ENCODE measurements around the gene PUM2. TPM values are rescaled to one million over a fixed set of nuclear protein-coding genes. Genes with fewer than 3 reads are reported as not detected.

Gene PUM2
- total RNA-seq, 1 experiment from 2014 or later: 112 TPM

DNA sequence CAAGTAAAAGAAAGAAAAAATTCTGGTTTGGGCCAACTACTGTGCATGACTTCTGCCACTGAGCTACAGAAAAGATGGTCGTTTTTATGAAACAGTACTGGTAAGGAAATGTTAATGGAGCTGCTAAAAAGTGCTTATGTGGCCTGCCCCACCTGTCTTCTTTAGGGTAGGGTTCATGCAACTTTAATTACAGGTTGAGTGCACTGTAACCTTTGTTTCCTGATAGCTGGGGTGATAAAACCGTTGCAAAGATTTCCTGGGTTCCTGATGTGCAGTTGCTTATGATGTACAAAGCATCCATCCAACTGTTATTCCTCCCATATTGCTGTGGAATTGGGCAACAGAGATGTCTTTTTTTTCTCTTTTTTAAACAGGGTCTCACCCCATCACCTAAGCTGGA, 34.3 kb upstream of the PUM2 start:
- no peaks in the 10 kb centered on the region for H3K9me3 ChIP-seq (ENCODE audit: low read depth, low read length, poor library complexity, severe bottlenecking)
- no peak overlapping the region for H3K27ac ChIP-seq (ENCODE audit: low read depth, low read length, poor library complexity, severe bottlenecking)
- no peak overlapping the region for H3K4me3 ChIP-seq (ENCODE audit: low read depth, low read length, poor library complexity, severe bottlenecking)
- peaks cover 8% of the 10 kb centered on the region for H3K4me1 ChIP-seq (ENCODE audit: insufficient read depth, low read length, poor library complexity, severe bottlenecking)
- peaks cover 2% of the 10 kb centered on the region for H3K27me3 ChIP-seq (replicated peaks; ENCODE audit: insufficient read depth, low read depth, low read length, poor library complexity)
- no peak for DNase-seq (ENCODE audit: low spot score)
- no TSS peak for BruUV-seq (replicated peaks)
- no peak for TF ChIP-seq CTCF (conservative IDR thresholded peaks at IDR 0.05; ENCODE audit: low read depth, low read length)
- TF ChIP-seq EZH2 (IDR thresholded peaks at IDR 0.05; ENCODE audit: borderline replicate concordance, low read depth, low read length, poor library complexity, severe bottlenecking): no peak
- ChIA-PET CTCF (no interaction called here), POLR2A (ENCODE audit: low non-redundant PET) (no interaction called here)
- no peaks in the 10 kb centered on the region for H3K36me3 ChIP-seq (ENCODE audit: insufficient read depth, low read length, poor library complexity, severe bottlenecking)
- intact Hi-C loops (cut with micrococcal nuclease; ENCODE audit: unreplicated experiment): no loop called here

DNA sequence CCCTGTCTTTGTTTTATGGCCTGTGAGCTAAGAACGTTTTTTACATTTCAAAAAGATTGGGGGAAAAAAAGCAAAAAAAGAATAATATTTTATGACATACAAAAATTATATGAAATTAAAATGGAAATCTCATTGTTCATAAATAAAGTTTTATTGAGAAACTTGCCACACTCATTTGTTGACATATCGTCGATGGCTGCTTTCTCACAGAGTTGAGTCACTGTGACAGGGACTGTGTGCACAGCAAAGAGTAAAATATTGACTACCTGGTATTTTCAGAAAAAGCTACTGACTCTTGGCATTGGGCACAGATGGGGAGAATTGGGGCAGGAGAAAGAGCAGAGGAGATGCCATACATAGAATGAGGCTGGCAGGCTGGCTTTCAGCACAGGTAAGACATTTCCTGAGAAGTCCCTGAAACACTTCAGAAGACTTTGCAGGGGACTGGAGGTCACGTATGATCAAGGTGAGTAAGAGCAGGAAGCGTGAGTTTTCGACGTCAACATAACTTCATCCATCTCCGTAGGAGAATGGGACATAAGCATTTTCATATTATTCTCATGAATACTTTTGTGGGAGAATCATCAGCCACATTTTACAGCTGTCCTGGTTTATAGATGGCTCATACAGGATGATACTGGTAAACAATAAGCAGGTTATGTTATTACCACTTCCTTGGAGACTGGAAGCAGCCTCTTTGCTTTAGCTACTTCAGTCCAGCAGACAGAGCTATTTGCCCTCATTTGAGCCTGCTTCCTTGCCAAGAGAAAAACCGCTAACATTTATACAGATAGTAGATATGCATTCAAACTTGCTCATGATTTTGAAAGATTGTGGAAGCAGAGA, 32.5 kb upstream of the PUM2 start:
- CTCF ChIA-PET: no interaction called here
- Histone ChIP-seq H3K27ac (ENCODE audit: low read depth, low read length, poor library complexity, severe bottlenecking) (no peak overlapping the region), H3K4me1 (ENCODE audit: insufficient read depth, low read length, poor library complexity, severe bottlenecking) (peaks cover 8% of the 10 kb centered on the region), H3K36me3 (ENCODE audit: insufficient read depth, low read length, poor library complexity, severe bottlenecking) (no peaks in the 10 kb centered on the region), H3K9me3 (ENCODE audit: low read depth, low read length, poor library complexity, severe bottlenecking) (no peaks in the 10 kb centered on the region), H3K4me3 (ENCODE audit: low read depth, low read length, poor library complexity, severe bottlenecking) (no peak overlapping the region), H3K27me3 (replicated peaks; ENCODE audit: insufficient read depth, low read depth, low read length, poor library complexity) (no peaks in the 10 kb centered on the region)
- POLR2A ChIA-PET (ENCODE audit: low non-redundant PET): no interaction called here
- no TSS peak for BruUV-seq (replicated peaks)
- no peak for DNase-seq (ENCODE audit: low spot score)
- no peak for TF ChIP-seq EZH2 (IDR thresholded peaks at IDR 0.05; ENCODE audit: borderline replicate concordance, low read depth, low read length, poor library complexity, severe bottlenecking)
- TF ChIP-seq CTCF (conservative IDR thresholded peaks at IDR 0.05; ENCODE audit: low read depth, low read length): no peak
- intact Hi-C loops (cut with micrococcal nuclease; ENCODE audit: unreplicated experiment): no loop called here

DNA sequence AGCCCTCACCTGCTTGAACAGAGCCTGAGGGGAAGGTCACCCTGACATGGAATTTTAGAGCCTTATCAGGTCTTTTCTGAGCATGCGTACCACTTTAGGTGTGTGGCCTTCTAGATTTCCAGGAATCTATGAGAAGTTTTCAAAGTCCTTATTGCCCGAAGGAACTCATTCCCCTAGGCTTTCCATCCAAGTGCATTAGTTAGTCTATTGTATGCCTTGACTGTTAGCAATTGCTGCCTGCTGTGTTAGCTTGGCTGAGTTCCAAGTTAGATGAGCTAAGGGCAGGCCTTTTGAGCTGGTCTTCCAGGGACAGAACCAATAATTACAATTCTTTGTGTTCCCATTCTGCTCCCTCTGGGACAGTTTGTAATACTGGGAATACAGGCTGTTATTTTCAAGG, 30.8 kb upstream of the PUM2 start:
- no peak for TF ChIP-seq CTCF (conservative IDR thresholded peaks at IDR 0.05; ENCODE audit: low read depth, low read length)
- no peak for TF ChIP-seq EZH2 (IDR thresholded peaks at IDR 0.05; ENCODE audit: borderline replicate concordance, low read depth, low read length, poor library complexity, severe bottlenecking)
- intact Hi-C loops (cut with micrococcal nuclease; ENCODE audit: unreplicated experiment): no loop called here
- peak; percentile 81 for DNase-seq (ENCODE audit: low spot score)
- Histone ChIP-seq H3K27ac (ENCODE audit: low read depth, low read length, poor library complexity, severe bottlenecking) (no peak overlapping the region), H3K36me3 (ENCODE audit: insufficient read depth, low read length, poor library complexity, severe bottlenecking) (no peaks in the 10 kb centered on the region), H3K27me3 (replicated peaks; ENCODE audit: insufficient read depth, low read depth, low read length, poor library complexity) (no peaks in the 10 kb centered on the region), H3K9me3 (ENCODE audit: low read depth, low read length, poor library complexity, severe bottlenecking) (no peaks in the 10 kb centered on the region), H3K4me3 (ENCODE audit: low read depth, low read length, poor library complexity, severe bottlenecking) (no peak overlapping the region), H3K4me1 (ENCODE audit: insufficient read depth, low read length, poor library complexity, severe bottlenecking) (peaks cover 8% of the 10 kb centered on the region)
- ChIA-PET POLR2A (ENCODE audit: low non-redundant PET) (no interaction called here), CTCF (no interaction called here)
- no TSS peak for BruUV-seq (replicated peaks)

Data from A673 (cell line).